GM12878 (cell line): ENCODE measurements around the gene SHOC2. TPM values are rescaled to one million over a fixed set of nuclear protein-coding genes. Genes with fewer than 3 reads are reported as not detected.

Source experiments
- BCL11A ChIP-seq: IDR thresholded peaks from 2 replicates; pipeline ENCODE4 v1.6.1; 2011; ENCODE audit warnings: low read depth, low read length
- BRCA1 ChIP-seq: IDR thresholded peaks from 2 replicates; pipeline ENCODE4 v1.6.1; 2011; ENCODE audit warnings: low read depth, low read length, improper control_type of control experiment
- CBX3 ChIP-seq: fragments of 200-600 bp; sonication (generic); IDR thresholded peaks from 2 replicates; pipeline ENCODE4 v1.6.1; 2016; ENCODE audit warnings: low read depth, borderline replicate concordance
- CHD1 ChIP-seq: IDR thresholded peaks from 2 replicates; pipeline ENCODE4 v1.6.1; 2012; ENCODE audit warnings: low read depth, low read length, improper control_type of control experiment
- CHD4 ChIP-seq: fragments of 200-600 bp; sonication (generic); IDR thresholded peaks from 2 replicates; pipeline ENCODE4 v1.6.1; 2016; ENCODE audit warnings: mild to moderate bottlenecking
- ETV6 ChIP-seq, 2 experiments: fragments of 450-650 bp in 1 of 2; IDR thresholded peaks in 1 of 2; conservative IDR thresholded peaks in 1 of 2; 2 replicates each; pipeline ENCODE4 v1.6.1; 2014; ENCODE audit warnings: antibody characterized with exemption in 1 of 2, borderline replicate concordance in 1 of 2, low read depth in 1 of 2, mild to moderate bottlenecking in 1 of 2, moderate library complexity in 1 of 2
- FOXK2 ChIP-seq: fragments of 450-650 bp; IDR thresholded peaks from 2 replicates; pipeline ENCODE4 v1.6.1; 2017; ENCODE audit warnings: mild to moderate bottlenecking, moderate library complexity
- GATAD2B ChIP-seq: fragments of 450-650 bp; conservative IDR thresholded peaks from 2 replicates; pipeline ENCODE4 v1.6.1; 2017; ENCODE audit warnings: low read depth, mild to moderate bottlenecking, moderate library complexity
- HCFC1 ChIP-seq: fragments of 150-350 bp; IDR thresholded peaks from 2 replicates; pipeline ENCODE4 v1.6.1; 2014; ENCODE audit warnings: low read length
- HDAC6 ChIP-seq: fragments of 200-600 bp; sonication (generic); IDR thresholded peaks from one replicate; pipeline ENCODE4 v1.8.0; 2017; ENCODE audit warnings: antibody characterized with exemption; ENCODE audit not compliant: unreplicated experiment
- NFYB ChIP-seq: IDR thresholded peaks from 2 replicates; pipeline ENCODE4 v1.6.1; 2011; ENCODE audit warnings: low read depth, mild to moderate bottlenecking, low read length, improper control_type of control experiment, moderate library complexity; ENCODE audit not compliant: insufficient read depth
- NRF1 ChIP-seq: conservative IDR thresholded peaks from 2 replicates; pipeline ENCODE4 v1.6.1; 2011; ENCODE audit warnings: mild to moderate bottlenecking, low read depth, low read length, improper control_type of control experiment
- POLR2A ChIP-seq: IDR thresholded peaks from 2 replicates; pipeline ENCODE4 v1.6.1; 2011; ENCODE audit warnings: low read depth, mild to moderate bottlenecking, low read length
- POLR2AphosphoS2 ChIP-seq: IDR thresholded peaks from 2 replicates; pipeline ENCODE4 v1.6.1; 2011; ENCODE audit warnings: low read depth, mild to moderate bottlenecking, low read length, improper control_type of control experiment, moderate library complexity
- POU2F2 ChIP-seq: IDR thresholded peaks from 3 replicates; pipeline ENCODE4 v1.6.1; 2011; ENCODE audit warnings: low read depth, mild to moderate bottlenecking, low read length, borderline replicate concordance
- RAD21 ChIP-seq: IDR thresholded peaks from 2 replicates; pipeline ENCODE4 v1.6.1; 2011; ENCODE audit warnings: mild to moderate bottlenecking, low read depth, low read length, moderate library complexity; ENCODE audit not compliant: insufficient read depth
- RB1 ChIP-seq: fragments of 450-650 bp; formaldehyde crosslinking; IDR thresholded peaks from 2 replicates; pipeline ENCODE4 v1.6.1; 2017; ENCODE audit warnings: mild to moderate bottlenecking, borderline replicate concordance
- RELA ChIP-seq: fragments of 450-650 bp; IDR thresholded peaks from 2 replicates; pipeline ENCODE4 v1.8.0; 2014; ENCODE audit warnings: borderline replicate concordance; ENCODE audit not compliant: partially characterized antibody
- RFX5 ChIP-seq: IDR thresholded peaks from 2 replicates; pipeline ENCODE4 v1.6.1; 2011; ENCODE audit warnings: low read depth, low read length, improper control_type of control experiment
- SMAD5 ChIP-seq: IDR thresholded peaks from 2 replicates; pipeline ENCODE4 v1.6.1; 2016; ENCODE audit warnings: antibody characterized with exemption, low read depth
- SMC3 ChIP-seq: IDR thresholded peaks from 2 replicates; pipeline ENCODE4 v1.6.1; 2011; ENCODE audit warnings: low read length, improper control_type of control experiment, borderline replicate concordance
- SREBF1 ChIP-seq: IDR thresholded peaks from 2 replicates; pipeline ENCODE4 v1.6.1; 2012; ENCODE audit warnings: mild to moderate bottlenecking, low read length
- STAT1 ChIP-seq: fragments of 450-650 bp; conservative IDR thresholded peaks from 2 replicates; pipeline ENCODE4 v1.6.1; 2014; ENCODE audit warnings: antibody characterized with exemption, mild to moderate bottlenecking
- SUPT20H ChIP-seq: IDR thresholded peaks from 2 replicates; pipeline ENCODE4 v1.6.1; 2011; ENCODE audit warnings: low read depth, mild to moderate bottlenecking, low read length, moderate library complexity, borderline replicate concordance; ENCODE audit not compliant: control insufficient read depth
- TARDBP ChIP-seq: IDR thresholded peaks from 2 replicates; pipeline ENCODE4 v1.6.1; 2016; ENCODE audit warnings: borderline replicate concordance
- YY1 ChIP-seq: IDR thresholded peaks from 2 replicates; pipeline ENCODE4 v1.6.1; 2011; ENCODE audit warnings: low read depth, mild to moderate bottlenecking, low read length
- ZZZ3 ChIP-seq: IDR thresholded peaks from 2 replicates; pipeline ENCODE4 v1.6.1; 2011; ENCODE audit warnings: low read depth; ENCODE audit not compliant: control insufficient read depth, insufficient read length
- polyA plus RNA-seq, 11 experiments: library from polyadenylated mRNA; depleted of rRNA in 4 of 11; unstranded in 6 of 11; stranded (reverse) in 5 of 11; fragments of >200 nt; fragmentation: Nextera tagmentation in 4 of 11; fragmentation: Illumina TruSeq in 1 of 11; extraction: Ambion mirVana in 4 of 11; extraction: Trizol in 1 of 11; gene quantifications; 1 replicate in 1 of 11; 2 replicates in 10 of 11; pipeline versions ENCODE4 v1.2.1 to v1.2.3, GENCODE V29; 2011 to 2016; ENCODE audit warnings: inconsistent platforms in 2 of 11, missing spikeins in 2 of 11, low read depth in 1 of 11
- total RNA-seq, 4 experiments: library from RNA; depleted of rRNA in 3 of 4; stranded (reverse); fragments of >200 nt in 3 of 4; fragmentation: Illumina TruSeq in 1 of 4; extraction: Trizol in 1 of 4; gene quantifications; 2 replicates each; pipeline versions ENCODE4 v1.2.1 to v1.2.3, GENCODE V29; 2013 to 2021
- TF ChIP-seq, protein P1 (sequence below): fragments of 450-650 bp; IDR thresholded peaks from 2 replicates; pipeline ENCODE4 v1.6.1; 2016; ENCODE audit warnings: mild to moderate bottlenecking
- TF ChIP-seq, protein P2 (sequence below): fragments of 450-650 bp; IDR thresholded peaks from 2 replicates; pipeline ENCODE4 v1.6.1; 2016; ENCODE audit warnings: mild to moderate bottlenecking
- TF ChIP-seq, protein P3 (sequence below): IDR thresholded peaks from 2 replicates; pipeline ENCODE4 v1.6.1; 2011; ENCODE audit warnings: mild to moderate bottlenecking, low read depth, low read length, moderate library complexity; ENCODE audit not compliant: insufficient replicate concordance

Gene SHOC2
- total and polyA plus RNA-seq, 10 of the 15 experiments (the other 5 are each of a cell fraction or from before 2014, with no cell fraction given), result 24.8 to 65.3 (median 42.6) TPM

DNA sequence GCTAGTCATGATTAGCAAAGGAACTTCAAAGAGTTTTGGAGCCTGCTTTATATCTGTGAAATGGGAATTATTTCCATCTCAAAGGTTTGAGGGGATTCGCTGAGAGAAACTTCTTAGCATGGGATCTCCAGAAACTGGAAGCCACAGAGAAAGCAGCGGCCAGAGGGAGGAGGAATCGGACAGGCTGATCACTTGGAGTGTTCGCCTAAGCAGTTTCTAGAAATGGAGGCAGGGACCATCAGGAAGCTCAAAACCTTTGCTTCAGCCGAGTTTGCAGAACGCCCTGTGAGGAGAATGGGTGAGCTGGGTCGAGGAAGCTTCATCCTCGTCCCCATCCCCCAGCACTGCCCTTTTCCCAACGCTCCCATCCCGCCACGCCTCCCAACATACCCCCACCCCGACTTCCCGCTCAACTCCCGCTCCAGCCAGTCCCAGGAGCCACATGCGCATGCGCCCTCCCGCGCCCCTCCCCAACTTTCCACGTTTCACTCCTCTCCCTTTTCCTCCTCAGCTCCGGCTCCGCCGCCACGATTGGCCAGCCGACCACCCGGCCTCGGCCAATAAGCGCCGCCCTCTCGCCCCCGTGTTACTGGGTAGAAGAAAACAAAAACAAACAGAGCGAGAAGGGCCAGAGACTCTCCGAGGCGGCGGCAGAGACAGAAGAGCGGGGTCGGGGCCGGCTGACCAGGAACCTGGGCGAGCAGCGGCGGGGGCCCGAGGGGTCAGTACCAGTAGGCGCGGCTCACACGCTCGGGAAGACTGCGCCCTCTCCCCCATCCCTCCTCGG lies 47.9 kb upstream of the SHOC2 start, which contains the start of gene PDCD4 (continued):
- TF ChIP-seq POLR2AphosphoS2 (peak; percentile 91), HDAC6 (no peak), ZZZ3 (no peak), CHD1 (0 out of 2 replicates have a peak, but pooled peaks have one; percentile 13), YY1 (peak; percentile 45; the same call in 1 of the 2 replicates), HCFC1 (no peak), POU2F2 (peak; percentile 67; the same call in 2 of the 3 replicates), CHD4 (no peak), RAD21 (no peak), SREBF1 (no peak), RB1 (no peak), CBX3 (no peak), POLR2A (peak; percentile 96), NFYB (peak; percentile 78), BRCA1 (no peak), RELA (no peak), SMAD5 (peak; percentile 82), RFX5 (peak; percentile 97), FOXK2 (no peak), NRF1 (peak; percentile 59), GATAD2B (no peak), BCL11A (no peak), SMC3 (no peak), TARDBP (no peak), SUPT20H (no peak), STAT1 (no peak), ETV6 (conservative IDR thresholded peaks at IDR 0.05 in 1 of 2, IDR thresholded peaks at IDR 0.05 in 1 of 2; ENCODE audit: borderline replicate concordance in 1 of 2, low read depth in 1 of 2) (no peak)
- TF ChIP-seq, protein P1, sequence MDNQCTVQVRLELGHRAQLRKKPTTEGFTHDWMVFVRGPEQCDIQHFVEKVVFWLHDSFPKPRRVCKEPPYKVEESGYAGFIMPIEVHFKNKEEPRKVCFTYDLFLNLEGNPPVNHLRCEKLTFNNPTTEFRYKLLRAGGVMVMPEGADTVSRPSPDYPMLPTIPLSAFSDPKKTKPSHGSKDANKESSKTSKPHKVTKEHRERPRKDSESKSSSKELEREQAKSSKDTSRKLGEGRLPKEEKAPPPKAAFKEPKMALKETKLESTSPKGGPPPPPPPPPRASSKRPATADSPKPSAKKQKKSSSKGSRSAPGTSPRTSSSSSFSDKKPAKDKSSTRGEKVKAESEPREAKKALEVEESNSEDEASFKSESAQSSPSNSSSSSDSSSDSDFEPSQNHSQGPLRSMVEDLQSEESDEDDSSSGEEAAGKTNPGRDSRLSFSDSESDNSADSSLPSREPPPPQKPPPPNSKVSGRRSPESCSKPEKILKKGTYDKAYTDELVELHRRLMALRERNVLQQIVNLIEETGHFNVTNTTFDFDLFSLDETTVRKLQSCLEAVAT, result no peak; the same call in 1 of the 2 replicates
- TF ChIP-seq, protein P2, sequence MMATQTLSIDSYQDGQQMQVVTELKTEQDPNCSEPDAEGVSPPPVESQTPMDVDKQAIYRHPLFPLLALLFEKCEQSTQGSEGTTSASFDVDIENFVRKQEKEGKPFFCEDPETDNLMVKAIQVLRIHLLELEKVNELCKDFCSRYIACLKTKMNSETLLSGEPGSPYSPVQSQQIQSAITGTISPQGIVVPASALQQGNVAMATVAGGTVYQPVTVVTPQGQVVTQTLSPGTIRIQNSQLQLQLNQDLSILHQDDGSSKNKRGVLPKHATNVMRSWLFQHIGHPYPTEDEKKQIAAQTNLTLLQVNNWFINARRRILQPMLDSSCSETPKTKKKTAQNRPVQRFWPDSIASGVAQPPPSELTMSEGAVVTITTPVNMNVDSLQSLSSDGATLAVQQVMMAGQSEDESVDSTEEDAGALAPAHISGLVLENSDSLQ, result no peak
- TF ChIP-seq, protein P3, sequence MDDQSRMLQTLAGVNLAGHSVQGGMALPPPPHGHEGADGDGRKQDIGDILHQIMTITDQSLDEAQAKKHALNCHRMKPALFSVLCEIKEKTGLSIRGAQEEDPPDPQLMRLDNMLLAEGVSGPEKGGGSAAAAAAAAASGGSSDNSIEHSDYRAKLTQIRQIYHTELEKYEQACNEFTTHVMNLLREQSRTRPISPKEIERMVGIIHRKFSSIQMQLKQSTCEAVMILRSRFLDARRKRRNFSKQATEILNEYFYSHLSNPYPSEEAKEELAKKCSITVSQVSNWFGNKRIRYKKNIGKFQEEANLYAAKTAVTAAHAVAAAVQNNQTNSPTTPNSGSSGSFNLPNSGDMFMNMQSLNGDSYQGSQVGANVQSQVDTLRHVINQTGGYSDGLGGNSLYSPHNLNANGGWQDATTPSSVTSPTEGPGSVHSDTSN, result no peak
